Activated CD4-positive, alpha-beta T cell treated with anti-CD3 and anti-CD28 coated beads, Interleukin-2, amount 50 U/mL, for 1 hour (primary cell): ENCODE results near the gene SIRPA.

ENCODE experiments used
- DNase-seq: peaks from one replicate; pipeline ENCODE4 v3.0.0-alpha.2; 2020

SIRPA gene

GRCh38 chr20:1894951-1895673, at the start of gene SIRPA:
SIRPA (plus strand) TSS chr20:1895407; CDS start chr20:1895448, 41 bp downstream.
- DNase-seq, result no peak

GRCh38 chr20:1845701-1846100, 49.5 kb upstream of the SIRPA start:
- DNase-seq, result no peak

GRCh38 chr20:1846341-1846740, 48.9 kb upstream of the SIRPA start:
- no peak for DNase-seq

- DNase-seq, result no peak
Observed at GRCh38 chr20:1846876-1847275, 48.3 kb upstream of the SIRPA start.

GRCh38 chr20:1847780-1848179, 47.4 kb upstream of the SIRPA start:
- no peak for DNase-seq

GRCh38 chr20:1848373-1848772, 46.8 kb upstream of the SIRPA start:
- DNase-seq, result no peak

GRCh38 chr20:1851396-1851795, 43.8 kb upstream of the SIRPA start:
- DNase-seq, result no peak

- DNase-seq, result no peak
Observed at GRCh38 chr20:1853473-1853872, 41.7 kb upstream of the SIRPA start.

GRCh38 chr20:1854246-1854645, 41.0 kb upstream of the SIRPA start:
- DNase-seq, result no peak

GRCh38 chr20:1855109-1855508, 40.1 kb upstream of the SIRPA start:
- no peak for DNase-seq

- DNase-seq, result no peak
Observed at GRCh38 chr20:1855690-1856089, 39.5 kb upstream of the SIRPA start.

GRCh38 chr20:1856424-1856823, 38.8 kb upstream of the SIRPA start:
- DNase-seq, result no peak

- DNase-seq, result no peak
Observed at GRCh38 chr20:1857466-1857865, 37.7 kb upstream of the SIRPA start.

- no peak for DNase-seq
Observed at GRCh38 chr20:1858871-1859270, 36.3 kb upstream of the SIRPA start.

GRCh38 chr20:1860446-1860845, 34.8 kb upstream of the SIRPA start:
- DNase-seq, result no peak

GRCh38 chr20:1861347-1861976, 33.7 kb upstream of the SIRPA start:
- no peak for DNase-seq

GRCh38 chr20:1861996-1862662, 33.1 kb upstream of the SIRPA start:
- no peak for DNase-seq

- no peak for DNase-seq
Observed at GRCh38 chr20:1862663-1863053, 32.5 kb upstream of the SIRPA start.

- DNase-seq, result no peak
Observed at GRCh38 chr20:1863296-1863695, 31.9 kb upstream of the SIRPA start.

- DNase-seq, result no peak
Observed at GRCh38 chr20:1866834-1867233, 28.4 kb upstream of the SIRPA start.

GRCh38 chr20:1867495-1868260, 27.5 kb upstream of the SIRPA start:
- DNase-seq, result no peak

- no peak for DNase-seq
Observed at GRCh38 chr20:1868856-1869255, 26.4 kb upstream of the SIRPA start.

- no peak for DNase-seq
Observed at GRCh38 chr20:1870323-1870722, 24.9 kb upstream of the SIRPA start.
